ENCODE measurements around the gene KLF6. TPM values are rescaled to one million over a fixed set of nuclear protein-coding genes. Genes with fewer than 3 reads are reported as not detected.

The KLF6 gene
- total RNA-seq, 1 experiment from 2014 or later, result 27.7 TPM

- H3F3A ChIP-seq (ENCODE audit: insufficient read depth, low read depth), result peaks cover 28% of the 10 kb centered on the region
- peak overlapping the region; percentile 61 for H3K27ac ChIP-seq
- no TSS peak for BruUV-seq (replicated peaks)
Measured at GRCh38 chr10:3766046-3766756, 18.8 kb downstream of the KLF6 start.

GRCh38 chr10:3765146-3765545, 19.9 kb downstream of the KLF6 start:
- H3K4me3 ChIP-seq, result no peak overlapping the region
- H3K4me2 ChIP-seq, result peak overlapping the region; percentile 92
- no peak overlapping the region for H2AFZ ChIP-seq
- no peaks in the 10 kb centered on the region for H3K9me2 ChIP-seq (ENCODE audit: insufficient read depth)
- H3F3A ChIP-seq (ENCODE audit: insufficient read depth, low read depth), result peaks cover 33% of the 10 kb centered on the region
- BruUV-seq (replicated peaks), result no TSS peak
- no peaks in the 10 kb centered on the region for H3K27me3 ChIP-seq (ENCODE audit: insufficient read depth, low read depth)
- intact Hi-C loops (cut with micrococcal nuclease; ENCODE audit: unreplicated experiment), result no loop called here
- TF ChIP-seq CTCF (conservative IDR thresholded peaks at IDR 0.05) (no peak), EZH2 (IDR thresholded peaks at IDR 0.05; ENCODE audit: low read depth) (no peak)
- H3K36me3 ChIP-seq (ENCODE audit: low read depth), result no peaks in the 10 kb centered on the region
- peaks cover 61% of the 10 kb centered on the region for H3K4me1 ChIP-seq (replicated peaks; ENCODE audit: insufficient read depth)
- H3K79me2 ChIP-seq (ENCODE audit: low read depth), result no peaks in the 10 kb centered on the region
- ChIA-PET CTCF (interaction anchor here (0.6 kb wide), 1 partner anchor 1016 kb away, joined by 3 read pairs; no protein-coding TSS in a partner anchor), POLR2A (ENCODE audit: unreplicated experiment) (interaction anchor here (0.6 to 0.8 kb wide), 2 partner anchors 14 to 383 kb away, joined by 3 read pairs; no protein-coding TSS in a partner anchor)
- H3K27ac ChIP-seq, result peak overlapping the region; percentile 100; the same call in 1 of the 2 replicates
- H4K20me1 ChIP-seq (ENCODE audit: insufficient read depth), result no peaks in the 10 kb centered on the region
- no peaks in the 10 kb centered on the region for H3K9me3 ChIP-seq (ENCODE audit: insufficient read depth, low read depth)
- DNase-seq, result no peak

More at GRCh38 chr10:3766046-3766756, 18.8 kb downstream of the KLF6 start:
- Histone ChIP-seq H3K27me3 (ENCODE audit: insufficient read depth, low read depth) (no peaks in the 10 kb centered on the region), H4K20me1 (ENCODE audit: insufficient read depth) (no peaks in the 10 kb centered on the region), H2AFZ (no peak overlapping the region), H3K4me2 (peak overlapping the region; percentile 44), H3K36me3 (ENCODE audit: low read depth) (no peaks in the 10 kb centered on the region), H3K79me2 (ENCODE audit: low read depth) (no peaks in the 10 kb centered on the region), H3K9me2 (ENCODE audit: insufficient read depth) (no peaks in the 10 kb centered on the region), H3K4me3 (no peak overlapping the region), H3K9me3 (ENCODE audit: insufficient read depth, low read depth) (no peaks in the 10 kb centered on the region; the same call in 1 of the 2 replicates), H3K4me1 (replicated peaks; ENCODE audit: insufficient read depth) (peaks cover 51% of the 10 kb centered on the region)
- intact Hi-C loops (cut with micrococcal nuclease; ENCODE audit: unreplicated experiment), result no loop called here
- CTCF ChIA-PET, result no interaction called here
- TF ChIP-seq EZH2 (IDR thresholded peaks at IDR 0.05; ENCODE audit: low read depth), result no peak
- no peak for TF ChIP-seq CTCF (conservative IDR thresholded peaks at IDR 0.05)
- DNase-seq, result no peak
- POLR2A ChIA-PET (ENCODE audit: unreplicated experiment), result no interaction called here

- Histone ChIP-seq H3F3A (ENCODE audit: insufficient read depth, low read depth) (peaks cover 33% of the 10 kb centered on the region), H3K9me2 (ENCODE audit: insufficient read depth) (no peaks in the 10 kb centered on the region), H3K36me3 (ENCODE audit: low read depth) (no peaks in the 10 kb centered on the region), H3K9me3 (ENCODE audit: insufficient read depth, low read depth) (no peaks in the 10 kb centered on the region), H3K4me3 (no peak overlapping the region), H3K27ac (peak overlapping the region; percentile 100), H4K20me1 (ENCODE audit: insufficient read depth) (no peaks in the 10 kb centered on the region), H3K4me2 (peak overlapping the region; percentile 92), H3K79me2 (ENCODE audit: low read depth) (no peaks in the 10 kb centered on the region), H2AFZ (no peak overlapping the region), H3K27me3 (ENCODE audit: insufficient read depth, low read depth) (no peaks in the 10 kb centered on the region), H3K4me1 (replicated peaks; ENCODE audit: insufficient read depth) (peaks cover 66% of the 10 kb centered on the region)
- no peak for TF ChIP-seq CTCF (conservative IDR thresholded peaks at IDR 0.05)
- TF ChIP-seq EZH2 (IDR thresholded peaks at IDR 0.05; ENCODE audit: low read depth), result no peak
- ChIA-PET POLR2A (ENCODE audit: unreplicated experiment) (interaction anchor here (0.6 kb wide), 1 partner anchor 384 kb away, joined by 3 read pairs; no protein-coding TSS in a partner anchor), CTCF (interaction anchor here (0.6 kb wide), 1 partner anchor 1016 kb away, joined by 3 read pairs; no protein-coding TSS in a partner anchor)
- intact Hi-C loops (cut with micrococcal nuclease; ENCODE audit: unreplicated experiment), result loop anchor here (5.0 kb wide), 2 partner anchors 97 to 898 kb away; no protein-coding TSS in a partner anchor
- no TSS peak for BruUV-seq (replicated peaks)
- no peak for DNase-seq
Measured at GRCh38 chr10:3764626-3765112, 20.3 kb downstream of the KLF6 start.
